Epithelial cell of proximal tubule (primary cell): ENCODE measurements around the gene LCT. TPM values are rescaled to one million over a fixed set of nuclear protein-coding genes. Genes with fewer than 3 reads are reported as not detected.

Experiments used
- DNase-seq: peaks from one replicate; pipeline ENCODE4 v3.0.0-alpha.2; 2011; ENCODE audit warnings: low read depth
- H3K4me3 ChIP-seq: 2 replicates; pipeline ENCODE4 v1.5.1; 2011; ENCODE audit warnings: low read depth, mild to moderate bottlenecking, low read length
- total RNA-seq: library from RNA; depleted of rRNA; stranded (reverse); fragments of >200 nt; gene quantifications from 2 replicates; pipeline ENCODE4 v1.2.3, GENCODE V29; 2015
- TF ChIP-seq, protein P1 (sequence below): conservative IDR thresholded peaks from 2 replicates; pipeline ENCODE4 v1.5.1; 2012; ENCODE audit warnings: low read depth, mild to moderate bottlenecking, low read length

Gene LCT
- total RNA-seq, 1 donor from 2014 or later, result not detected

DNA sequence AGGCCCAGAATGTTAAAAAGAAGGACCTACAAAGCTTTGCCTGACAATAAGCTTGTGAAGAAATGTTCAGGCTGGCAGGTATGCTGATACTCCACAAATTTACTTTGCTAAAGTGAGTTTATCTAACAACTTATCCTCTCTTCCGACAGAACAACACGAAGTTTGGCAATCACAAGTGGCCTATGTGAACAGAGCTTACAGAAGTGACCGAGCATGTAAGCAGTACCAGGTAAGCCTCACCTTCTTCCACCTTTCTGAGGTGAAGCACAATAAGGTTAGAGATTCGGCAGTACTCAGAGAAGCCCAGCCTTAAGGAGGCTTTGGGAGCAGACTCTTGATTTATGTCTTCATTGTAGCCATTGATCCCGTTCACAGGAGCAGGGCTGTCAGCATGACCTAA lies 9.0 kb upstream of the LCT start:
- no peak for DNase-seq
- TF ChIP-seq, protein P1, sequence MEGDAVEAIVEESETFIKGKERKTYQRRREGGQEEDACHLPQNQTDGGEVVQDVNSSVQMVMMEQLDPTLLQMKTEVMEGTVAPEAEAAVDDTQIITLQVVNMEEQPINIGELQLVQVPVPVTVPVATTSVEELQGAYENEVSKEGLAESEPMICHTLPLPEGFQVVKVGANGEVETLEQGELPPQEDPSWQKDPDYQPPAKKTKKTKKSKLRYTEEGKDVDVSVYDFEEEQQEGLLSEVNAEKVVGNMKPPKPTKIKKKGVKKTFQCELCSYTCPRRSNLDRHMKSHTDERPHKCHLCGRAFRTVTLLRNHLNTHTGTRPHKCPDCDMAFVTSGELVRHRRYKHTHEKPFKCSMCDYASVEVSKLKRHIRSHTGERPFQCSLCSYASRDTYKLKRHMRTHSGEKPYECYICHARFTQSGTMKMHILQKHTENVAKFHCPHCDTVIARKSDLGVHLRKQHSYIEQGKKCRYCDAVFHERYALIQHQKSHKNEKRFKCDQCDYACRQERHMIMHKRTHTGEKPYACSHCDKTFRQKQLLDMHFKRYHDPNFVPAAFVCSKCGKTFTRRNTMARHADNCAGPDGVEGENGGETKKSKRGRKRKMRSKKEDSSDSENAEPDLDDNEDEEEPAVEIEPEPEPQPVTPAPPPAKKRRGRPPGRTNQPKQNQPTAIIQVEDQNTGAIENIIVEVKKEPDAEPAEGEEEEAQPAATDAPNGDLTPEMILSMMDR, result no peak
- H3K4me3 ChIP-seq, result no peak overlapping the region

DNA sequence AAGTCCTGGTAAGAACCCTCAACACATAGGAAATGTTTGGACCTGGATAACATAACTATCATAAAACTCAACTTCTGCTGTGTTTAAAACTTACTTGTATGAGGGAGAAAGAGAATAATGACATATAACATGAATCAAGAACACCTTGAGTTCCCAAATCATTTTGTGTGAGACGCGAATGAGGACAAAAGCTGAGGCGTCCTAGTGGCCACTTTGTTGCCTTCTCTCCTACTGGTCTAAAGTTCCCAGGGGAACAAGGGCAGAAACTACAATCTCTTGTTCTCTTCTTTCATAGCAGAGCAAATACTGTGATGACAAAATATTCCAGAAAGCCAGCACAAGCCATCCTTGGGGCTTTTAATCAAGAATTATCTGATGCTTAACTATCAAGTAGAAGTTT lies 8.3 kb upstream of the LCT start:
- no peak for DNase-seq
- TF ChIP-seq, protein P1, result peak; percentile 16
- H3K4me3 ChIP-seq, result no peak overlapping the region

DNA sequence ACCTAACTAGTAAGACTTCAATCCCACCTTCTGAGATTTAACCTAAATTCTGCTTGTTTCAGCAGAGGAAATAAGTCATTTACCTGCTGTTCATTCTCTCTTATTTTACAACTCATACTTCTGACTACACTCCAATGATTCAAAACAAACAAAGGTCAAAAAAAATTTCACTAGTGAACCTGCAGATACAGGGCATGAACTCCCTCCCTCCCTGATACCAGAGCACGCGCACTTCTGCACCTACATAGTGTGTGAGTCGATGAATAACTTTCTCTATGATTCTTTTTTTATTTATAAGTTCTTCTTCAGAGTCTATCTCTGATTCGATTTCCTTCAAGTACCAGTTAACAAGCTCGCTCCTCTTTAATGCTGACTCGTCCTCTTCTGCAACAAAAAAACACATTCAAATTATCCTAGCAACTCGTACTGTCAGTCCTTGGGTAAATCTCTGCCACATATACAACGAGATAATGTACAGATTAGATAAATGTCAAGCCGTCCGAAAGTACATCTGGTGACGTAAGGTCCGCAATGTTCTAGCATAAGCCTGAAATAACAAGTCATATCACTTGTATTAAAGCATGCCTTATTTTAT lies 7.4 kb upstream of the LCT start:
- TF ChIP-seq, protein P1, result no peak
- no peak for DNase-seq
- H3K4me3 ChIP-seq, result no peak overlapping the region

DNA sequence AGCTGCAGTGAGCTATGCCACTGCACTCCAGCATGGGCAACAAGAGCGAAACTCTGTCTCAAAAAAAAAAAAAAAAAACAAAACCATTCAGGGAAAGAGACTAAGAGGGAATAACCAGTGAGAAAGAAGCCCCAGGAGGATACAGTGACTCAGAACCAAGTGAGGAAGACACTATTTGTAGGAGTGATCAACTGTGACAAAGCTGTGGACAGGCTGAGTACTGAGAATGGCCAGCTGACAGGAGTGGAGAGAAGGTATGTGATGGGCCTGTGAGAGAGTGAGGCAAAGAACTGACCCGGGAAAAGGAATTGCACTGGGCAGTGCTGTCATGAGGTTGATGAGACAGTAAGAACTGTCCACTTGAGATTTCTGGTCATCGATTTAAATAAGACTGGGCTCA lies 6.7 kb upstream of the LCT start:
- TF ChIP-seq, protein P1, result no peak
- no peak overlapping the region for H3K4me3 ChIP-seq
- DNase-seq, result peak; percentile 74

DNA sequence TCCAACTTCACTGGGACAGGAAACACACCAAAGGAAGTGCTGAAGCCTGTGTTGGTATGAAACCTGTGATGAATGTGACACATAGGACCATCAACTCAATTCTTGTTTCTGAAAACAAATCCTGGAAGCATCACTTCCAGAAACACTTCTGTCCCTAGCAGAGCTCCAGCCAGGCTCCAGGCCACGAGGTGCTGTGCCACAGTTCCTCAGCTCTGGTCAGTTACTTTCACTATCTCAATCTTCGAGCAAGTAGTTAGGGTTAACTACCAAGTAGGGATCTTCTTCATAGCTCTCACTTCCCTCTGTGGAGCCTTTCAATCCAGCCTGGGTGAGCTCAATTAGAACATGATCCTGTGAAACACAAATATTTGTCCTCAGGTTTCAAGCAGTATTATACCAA lies 3.6 kb upstream of the LCT start:
- H3K4me3 ChIP-seq, result no peak overlapping the region
- TF ChIP-seq, protein P1, result no peak
- DNase-seq, result no peak

DNA sequence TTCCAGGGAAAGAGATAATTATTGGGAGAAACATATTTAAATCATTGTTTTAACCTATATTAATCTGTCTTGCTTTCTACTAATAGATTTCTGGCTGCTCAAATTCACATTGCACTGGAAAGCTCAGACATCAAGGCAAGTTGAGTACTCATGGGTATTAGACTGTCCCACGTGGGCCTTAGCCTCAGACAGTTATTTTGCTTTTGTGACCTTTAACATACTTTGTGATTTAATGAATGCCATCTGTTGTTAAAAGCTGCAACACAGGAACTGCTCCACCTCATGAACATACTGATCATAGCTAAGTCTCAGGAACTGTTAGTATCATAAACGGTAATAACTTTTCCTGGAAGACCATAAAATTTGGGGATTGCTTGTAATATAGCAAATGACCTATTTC lies 2.7 kb upstream of the LCT start:
- no peak overlapping the region for H3K4me3 ChIP-seq
- TF ChIP-seq, protein P1, result no peak
- no peak for DNase-seq

DNA sequence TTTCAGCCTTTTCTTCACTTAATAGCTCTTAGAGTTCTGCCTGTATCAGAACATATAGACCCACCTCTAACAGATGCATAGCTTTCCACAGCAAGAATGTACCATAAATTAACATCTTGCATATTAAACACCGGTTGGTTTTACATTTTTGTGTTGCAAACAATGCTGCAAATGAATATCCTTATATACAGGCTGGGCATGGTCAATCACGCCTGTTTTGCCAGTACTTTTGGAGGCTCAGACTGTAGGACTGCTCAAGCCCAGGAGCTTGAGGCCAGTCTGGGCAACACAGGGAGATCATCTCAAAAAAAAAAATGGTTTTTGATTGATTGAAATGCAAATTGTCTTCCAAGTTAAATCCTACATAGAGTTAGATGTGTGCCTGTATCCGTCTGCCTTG lies 1.5 kb upstream of the LCT start:
- TF ChIP-seq, protein P1, result no peak
- no peak for DNase-seq

More for the DNA sequence above, 1.5 kb upstream of the LCT start:
- no peak overlapping the region for H3K4me3 ChIP-seq
